Nephron progenitor cell (in vitro differentiated cells): ENCODE measurements around the gene PCNA.
"Not testable (repeated sequence)": the region's sequence is repeated elsewhere in the genome, so short reads cannot be mapped to it uniquely, and the experiment has no call there.

Experiments used
- DNase-seq: peaks from one replicate; pipeline ENCODE4 v3.0.0; 2021
- H3K27ac Mint-ChIP-seq: 2 replicates; pipeline ENCODE4 v1.8.0; 2021; ENCODE audit warnings: mild to moderate bottlenecking, moderate library complexity, mixed read lengths
- H3K27me3 Mint-ChIP-seq: 2 replicates; pipeline ENCODE4 v1.8.0; 2021; ENCODE audit warnings: mild to moderate bottlenecking, low read depth, mixed read lengths; ENCODE audit not compliant: poor library complexity
- H3K36me3 Mint-ChIP-seq: 2 replicates; pipeline ENCODE4 v1.8.0; 2021; ENCODE audit warnings: low read depth, mixed read lengths
- H3K4me1 Mint-ChIP-seq: 2 replicates; pipeline ENCODE4 v1.8.0; 2021; ENCODE audit warnings: mixed read lengths
- H3K4me3 Mint-ChIP-seq: 2 replicates; pipeline ENCODE4 v1.8.0; 2021; ENCODE audit warnings: mild to moderate bottlenecking, moderate library complexity, mixed read lengths
- H3K9me3 Mint-ChIP-seq: 2 replicates; pipeline ENCODE4 v1.8.0; 2021; ENCODE audit warnings: mild to moderate bottlenecking, moderate library complexity, mixed read lengths
- TF ChIP-seq, protein P1 (sequence below): fragments of 200-600 bp; sonication (generic); IDR thresholded peaks from 2 replicates; pipeline ENCODE4 v1.5.0; 2021; ENCODE audit warnings: antibody characterized with exemption

Gene PCNA

DNA sequence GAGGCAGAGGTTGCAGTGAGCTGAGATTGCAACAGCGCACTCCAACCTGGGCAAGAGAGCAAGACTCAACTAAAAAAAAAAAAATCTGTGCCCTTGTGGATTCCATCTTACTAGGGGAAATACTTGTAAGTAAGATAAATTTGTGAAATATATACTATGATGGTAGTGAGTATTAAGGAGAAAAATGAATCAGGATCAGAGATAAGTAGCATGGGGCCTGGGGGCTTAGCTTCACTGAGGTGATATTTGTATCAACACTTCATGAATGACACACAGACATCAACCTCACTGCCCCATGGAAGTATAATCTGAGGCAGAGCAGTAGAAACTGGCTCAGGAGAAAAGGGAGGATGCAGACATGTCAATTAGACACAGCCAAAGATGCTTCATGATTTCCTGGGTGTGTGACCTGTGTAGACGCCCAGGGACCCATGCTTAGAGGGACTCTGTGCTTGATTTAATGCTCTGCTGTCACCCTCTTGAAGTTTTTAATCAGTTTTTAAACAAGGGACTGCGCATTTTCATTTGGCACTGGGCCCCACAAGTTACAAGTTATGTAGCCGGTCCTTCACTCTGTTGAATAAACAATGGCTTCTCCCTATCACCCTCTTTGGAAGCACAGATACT lies 41.9 kb downstream of the PCNA start:
- Mint-ChIP-seq H3K9me3 (no peaks in the 10 kb centered on the region), H3K4me1 (peaks cover 10% of the 10 kb centered on the region), H3K27ac (no peak overlapping the region), H3K4me3 (no peak overlapping the region), H3K27me3 (no peaks in the 10 kb centered on the region), H3K36me3 (no peaks in the 10 kb centered on the region)
- TF ChIP-seq, protein P1, sequence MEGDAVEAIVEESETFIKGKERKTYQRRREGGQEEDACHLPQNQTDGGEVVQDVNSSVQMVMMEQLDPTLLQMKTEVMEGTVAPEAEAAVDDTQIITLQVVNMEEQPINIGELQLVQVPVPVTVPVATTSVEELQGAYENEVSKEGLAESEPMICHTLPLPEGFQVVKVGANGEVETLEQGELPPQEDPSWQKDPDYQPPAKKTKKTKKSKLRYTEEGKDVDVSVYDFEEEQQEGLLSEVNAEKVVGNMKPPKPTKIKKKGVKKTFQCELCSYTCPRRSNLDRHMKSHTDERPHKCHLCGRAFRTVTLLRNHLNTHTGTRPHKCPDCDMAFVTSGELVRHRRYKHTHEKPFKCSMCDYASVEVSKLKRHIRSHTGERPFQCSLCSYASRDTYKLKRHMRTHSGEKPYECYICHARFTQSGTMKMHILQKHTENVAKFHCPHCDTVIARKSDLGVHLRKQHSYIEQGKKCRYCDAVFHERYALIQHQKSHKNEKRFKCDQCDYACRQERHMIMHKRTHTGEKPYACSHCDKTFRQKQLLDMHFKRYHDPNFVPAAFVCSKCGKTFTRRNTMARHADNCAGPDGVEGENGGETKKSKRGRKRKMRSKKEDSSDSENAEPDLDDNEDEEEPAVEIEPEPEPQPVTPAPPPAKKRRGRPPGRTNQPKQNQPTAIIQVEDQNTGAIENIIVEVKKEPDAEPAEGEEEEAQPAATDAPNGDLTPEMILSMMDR, result no peak
- no peak for DNase-seq

DNA sequence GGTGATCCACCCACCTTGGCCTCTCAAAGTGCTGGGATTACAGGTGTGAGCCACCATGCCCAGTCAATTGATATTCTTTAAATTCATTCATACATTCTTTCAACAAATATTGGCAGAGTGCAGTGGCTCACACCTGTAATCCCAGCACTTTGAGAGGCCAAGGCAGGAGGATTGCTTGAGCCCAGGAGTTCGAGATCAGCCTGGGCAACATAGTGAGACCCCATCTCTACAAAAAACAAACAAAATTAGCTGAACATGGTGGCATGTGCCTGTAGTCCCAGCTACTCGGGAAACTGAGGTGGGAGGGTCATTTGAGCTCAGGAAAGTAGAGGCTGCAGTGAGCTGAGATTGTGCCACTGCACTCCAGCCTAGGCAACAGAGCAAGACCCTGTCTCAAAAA lies 42.8 kb downstream of the PCNA start:
- not testable (repeated sequence) for H3K36me3 Mint-ChIP-seq, H3K4me3 Mint-ChIP-seq, DNase-seq, H3K27me3 Mint-ChIP-seq, H3K27ac Mint-ChIP-seq, H3K9me3 Mint-ChIP-seq
- peaks cover 10% of the 10 kb centered on the region for H3K4me1 Mint-ChIP-seq

DNA sequence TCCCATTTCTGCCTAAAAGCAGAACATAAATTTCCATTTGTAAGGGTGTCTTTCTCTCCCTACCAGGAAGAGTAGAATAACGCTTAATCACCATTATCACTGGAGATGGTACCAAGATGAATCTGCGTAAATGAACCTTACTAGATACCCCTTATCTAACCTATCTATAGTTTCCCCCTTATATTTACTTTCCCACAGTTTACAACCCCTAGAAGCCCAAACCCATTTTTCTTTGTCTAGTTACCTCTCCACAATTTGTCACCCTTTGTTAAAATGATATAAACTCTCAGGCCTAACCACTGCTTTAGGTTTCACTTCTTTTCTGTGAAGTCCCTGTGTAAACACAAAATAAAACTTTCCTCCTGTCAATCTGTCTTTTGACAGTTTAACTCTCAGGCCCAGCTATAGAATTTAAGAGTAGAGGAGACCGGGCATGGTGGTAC lies 45.5 kb downstream of the PCNA start:
- peaks cover 10% of the 10 kb centered on the region for H3K4me1 Mint-ChIP-seq
- no peaks in the 10 kb centered on the region for H3K9me3 Mint-ChIP-seq
- no peaks in the 10 kb centered on the region for H3K27me3 Mint-ChIP-seq
- H3K4me3 Mint-ChIP-seq, result no peak overlapping the region
- no peak for DNase-seq
- TF ChIP-seq, protein P1, result no peak
- peak overlapping the region; percentile 31 for H3K27ac Mint-ChIP-seq
- H3K36me3 Mint-ChIP-seq, result peaks cover 5% of the 10 kb centered on the region

DNA sequence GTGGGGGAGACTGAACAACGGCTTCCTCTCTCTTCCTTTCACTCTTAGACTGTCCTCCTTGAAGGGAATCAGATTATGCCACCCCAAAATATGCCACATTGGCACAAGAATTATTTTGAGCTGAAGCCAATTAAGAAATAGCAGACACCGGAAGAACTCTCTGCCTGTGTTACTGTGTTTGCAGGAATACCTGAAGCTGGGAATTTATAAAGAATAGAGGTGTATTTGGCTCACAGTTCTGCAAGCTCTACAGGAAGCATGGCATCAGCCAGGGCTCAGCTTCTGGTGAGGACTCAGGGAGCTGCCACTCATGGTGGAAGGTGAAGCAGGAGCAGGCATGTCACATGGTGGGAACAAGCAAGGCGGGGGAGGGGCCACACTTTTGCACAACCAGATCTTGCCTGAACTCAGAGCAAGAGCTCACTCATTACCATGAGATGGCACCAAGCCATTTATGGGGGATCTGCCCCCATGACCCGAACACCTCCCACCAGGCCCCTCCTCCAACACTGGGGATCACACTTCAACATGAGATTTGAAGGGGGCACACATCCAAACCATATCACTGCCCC lies 46.0 kb downstream of the PCNA start:
- Mint-ChIP-seq H3K27me3 (no peaks in the 10 kb centered on the region), H3K27ac (no peak overlapping the region), H3K4me3 (no peak overlapping the region), H3K36me3 (peaks cover 5% of the 10 kb centered on the region), H3K4me1 (peaks cover 10% of the 10 kb centered on the region), H3K9me3 (no peaks in the 10 kb centered on the region)
- TF ChIP-seq, protein P1, result no peak
- DNase-seq, result peak; percentile 7

DNA sequence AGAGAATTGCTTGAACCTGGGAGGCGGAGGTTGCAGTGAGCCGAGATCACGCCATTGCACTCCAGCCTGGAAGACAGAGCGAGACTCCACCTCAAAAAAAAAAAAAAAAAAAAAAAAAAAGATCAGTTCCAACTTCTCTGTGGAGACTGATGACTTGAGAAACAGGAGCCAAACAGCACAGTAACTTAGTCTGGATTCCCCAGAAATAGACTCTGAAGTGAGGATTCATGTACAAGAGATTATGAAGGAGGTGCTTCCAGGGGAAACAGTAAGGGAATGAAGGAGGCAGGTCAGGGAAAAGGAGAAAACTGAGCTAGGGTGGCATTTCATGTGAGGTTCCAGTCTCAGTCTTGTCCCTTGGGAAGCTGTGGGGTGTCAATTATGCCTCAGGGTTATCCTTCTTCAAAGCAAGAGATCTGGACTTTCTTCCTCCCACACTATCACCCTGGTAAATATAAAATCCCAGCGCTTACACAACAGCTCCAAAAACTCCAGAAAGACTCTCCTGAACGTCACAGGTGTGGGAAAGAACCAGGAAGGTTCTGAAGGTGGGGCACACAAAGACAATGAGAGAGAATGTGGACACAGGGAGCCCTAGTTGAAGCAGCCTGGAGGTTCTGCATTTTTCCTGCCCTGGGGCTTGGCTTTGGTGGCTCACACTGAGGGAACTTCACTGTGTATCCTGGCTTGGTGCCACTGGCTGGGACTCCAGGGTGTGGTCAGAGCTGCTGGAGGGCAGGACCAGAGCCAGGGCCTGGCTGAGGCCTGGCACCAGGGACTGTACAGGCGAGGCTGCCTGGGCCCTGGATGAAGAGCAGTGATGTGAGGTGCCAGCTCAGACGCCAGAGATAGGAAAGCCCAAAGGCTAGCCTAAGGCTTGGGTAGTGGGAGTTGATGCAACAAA lies 46.8 kb downstream of the PCNA start:
- DNase-seq, result no peak
- peak overlapping the region; percentile 18 for H3K27ac Mint-ChIP-seq
- TF ChIP-seq, protein P1, result no peak
- H3K36me3 Mint-ChIP-seq, result peaks cover 7% of the 10 kb centered on the region
- no peaks in the 10 kb centered on the region for H3K9me3 Mint-ChIP-seq
- H3K27me3 Mint-ChIP-seq, result no peaks in the 10 kb centered on the region
- no peak overlapping the region for H3K4me3 Mint-ChIP-seq
- H3K4me1 Mint-ChIP-seq, result peaks cover 10% of the 10 kb centered on the region

DNA sequence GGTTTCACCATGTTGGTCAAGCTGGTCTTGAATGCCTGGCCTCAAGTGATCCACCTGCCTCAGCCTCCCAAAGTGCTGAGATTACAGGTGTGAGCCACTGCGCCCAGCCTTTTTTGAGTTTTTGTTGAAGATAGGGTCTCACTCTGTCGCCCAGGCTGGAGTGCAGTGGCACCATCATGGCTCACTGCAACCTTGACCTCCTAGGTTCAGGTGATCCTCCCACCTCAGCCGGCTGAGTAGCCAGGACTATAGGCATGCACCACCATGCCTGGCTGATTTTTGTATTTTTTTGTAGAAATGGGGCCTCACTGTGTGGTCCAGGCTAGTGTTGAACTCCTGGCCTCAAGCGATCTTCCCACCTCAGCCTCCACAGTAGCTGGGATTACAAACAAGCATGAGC lies 47.8 kb downstream of the PCNA start:
- not testable (repeated sequence) for DNase-seq, H3K27ac Mint-ChIP-seq, H3K27me3 Mint-ChIP-seq, H3K9me3 Mint-ChIP-seq, H3K4me3 Mint-ChIP-seq
- H3K4me1 Mint-ChIP-seq, result peaks cover 10% of the 10 kb centered on the region
- H3K36me3 Mint-ChIP-seq, result peaks cover 11% of the 10 kb centered on the region
